Effector memory CD8-positive, alpha-beta T cell (primary cell): Measurements from ENCODE around the gene VPS13D.

Experiments
- ATAC-seq: fragments of 150-1000 bp; cut with Tn5 transposase; replicated peaks from 2 replicates; pipeline ENCODE4 v1.10.0; 2021; ENCODE audit warnings: mild to moderate bottlenecking, moderate library complexity
- DNase-seq, 3 experiments: peaks; one replicate each; pipeline ENCODE4 v3.0.0; 2021
- H3K27ac Mint-ChIP-seq, 2 donors: one replicate each; pipeline ENCODE4 v1.8.0; 2022; ENCODE audit warnings: mild to moderate bottlenecking in 2 of 2, mixed read lengths in 2 of 2, moderate library complexity in 2 of 2
- H3K27me3 Mint-ChIP-seq, 2 donors: one replicate each; pipeline ENCODE4 v1.8.0; 2022; ENCODE audit warnings: mixed read lengths in 2 of 2
- H3K36me3 Mint-ChIP-seq: one replicate; pipeline ENCODE4 v1.8.0; 2022; ENCODE audit warnings: mild to moderate bottlenecking, moderate library complexity, mixed read lengths; ENCODE audit not compliant: insufficient read depth
- H3K4me1 Mint-ChIP-seq, 2 donors: one replicate each; pipeline ENCODE4 v1.8.0; 2022; ENCODE audit warnings: low read depth in 2 of 2, mixed read lengths in 2 of 2
- H3K4me3 Mint-ChIP-seq, 2 donors: one replicate each; pipeline ENCODE4 v1.8.0; 2022; ENCODE audit warnings: mild to moderate bottlenecking in 2 of 2, mixed read lengths in 2 of 2, moderate library complexity in 2 of 2
- H3K9me3 Mint-ChIP-seq, 2 donors: one replicate each; pipeline ENCODE4 v1.8.0; 2022; ENCODE audit warnings: mixed read lengths in 2 of 2

Gene VPS13D

GRCh38 chr1:12422488-12422887, 192.7 kb downstream of the VPS13D start:
- H3K36me3 Mint-ChIP-seq, result peaks cover 3% of the 10 kb centered on the region

DNA sequence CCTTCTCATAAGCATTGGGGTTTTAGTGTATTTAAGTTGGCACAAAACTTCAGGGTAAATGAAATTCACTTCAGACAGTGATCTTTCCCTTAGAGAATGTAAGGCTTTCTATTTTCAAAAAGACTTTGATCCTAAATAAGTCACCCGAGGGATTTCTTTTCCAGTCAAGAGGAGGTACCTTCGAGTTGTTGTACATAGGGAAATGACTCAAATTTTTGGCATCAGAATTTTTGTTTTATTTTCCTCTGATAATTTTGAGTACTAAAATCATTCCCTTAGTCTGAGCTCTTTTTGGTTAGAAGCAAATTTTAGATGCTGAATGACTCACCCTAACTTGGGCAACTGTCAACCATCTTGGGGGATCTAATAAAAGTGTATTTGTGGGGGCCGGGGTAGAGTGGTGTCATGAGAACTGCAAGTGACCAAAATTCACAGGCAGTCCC, 194.3 kb downstream of the VPS13D start:
- H3K27ac Mint-ChIP-seq, result peak overlapping the region in 1 of 2 donors; percentile 73

More at GRCh38 chr1:12422488-12422887, 192.7 kb downstream of the VPS13D start:
- Mint-ChIP-seq H3K9me3 (no peaks in the 10 kb centered on the region), H3K4me1 (peaks cover 7 to 15% of the 10 kb centered on the region in 2 donors), H3K27ac (peak overlapping the region in 1 of 2 donors; percentile 74), H3K27me3 (no peaks in the 10 kb centered on the region), H3K4me3 (no peak overlapping the region)
- DNase-seq, result no peak
- ATAC-seq, result no peak

GRCh38 chr1:12424793-12425192, 195.0 kb downstream of the VPS13D start:
- H3K4me3 Mint-ChIP-seq, result no peak overlapping the region
- H3K27me3 Mint-ChIP-seq, result no peaks in the 10 kb centered on the region
- no peaks in the 10 kb centered on the region for H3K36me3 Mint-ChIP-seq
- DNase-seq (no peak), ATAC-seq (no peak)
- no peaks in the 10 kb centered on the region for H3K9me3 Mint-ChIP-seq
- peak overlapping the region in 1 of 2 donors; percentile 73 for H3K27ac Mint-ChIP-seq
- H3K4me1 Mint-ChIP-seq, result peaks cover 7 to 15% of the 10 kb centered on the region in 2 donors

More for the DNA sequence above, 194.3 kb downstream of the VPS13D start:
- no peaks in the 10 kb centered on the region for H3K36me3 Mint-ChIP-seq
- peaks cover 7 to 15% of the 10 kb centered on the region in 2 donors for H3K4me1 Mint-ChIP-seq
- ATAC-seq (no peak), DNase-seq (no peak)
- H3K4me3 Mint-ChIP-seq, result no peak overlapping the region
- H3K9me3 Mint-ChIP-seq, result no peaks in the 10 kb centered on the region
- H3K27me3 Mint-ChIP-seq, result no peaks in the 10 kb centered on the region

GRCh38 chr1:12426030-12426429, 196.2 kb downstream of the VPS13D start:
- H3K36me3 Mint-ChIP-seq, result no peaks in the 10 kb centered on the region
- DNase-seq, result no peak
- no peaks in the 10 kb centered on the region for H3K9me3 Mint-ChIP-seq
- no peaks in the 10 kb centered on the region for H3K27me3 Mint-ChIP-seq
- H3K4me3 Mint-ChIP-seq, result no peak overlapping the region
- ATAC-seq, result no peak
- H3K27ac Mint-ChIP-seq, result no peak overlapping the region
- H3K4me1 Mint-ChIP-seq, result peaks cover 6 to 14% of the 10 kb centered on the region in 2 donors

DNA sequence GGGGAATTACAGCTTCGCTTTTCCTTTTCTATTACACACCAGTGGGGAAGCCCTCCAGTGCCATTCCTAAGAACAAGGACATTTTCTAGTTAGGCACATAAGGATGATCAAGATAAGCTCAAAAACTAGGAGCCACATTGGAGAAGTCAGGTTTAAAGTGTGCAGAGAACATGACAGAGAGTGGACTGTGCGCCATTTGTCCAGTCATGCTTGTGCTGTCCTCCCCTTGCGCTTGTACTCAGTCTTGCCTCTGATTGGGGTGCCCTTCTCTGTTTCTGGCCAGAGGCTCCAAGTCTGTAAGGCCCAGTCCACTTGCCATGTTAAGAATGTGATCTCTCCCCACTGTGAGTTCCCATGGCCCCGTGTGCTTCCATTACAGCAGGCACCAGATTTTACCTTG, 198.5 kb downstream of the VPS13D start:
- Mint-ChIP-seq H3K4me3 (no peak overlapping the region), H3K9me3 (no peaks in the 10 kb centered on the region), H3K36me3 (no peaks in the 10 kb centered on the region), H3K27me3 (no peaks in the 10 kb centered on the region), H3K4me1 (peaks cover 6 to 10% of the 10 kb centered on the region in 2 donors), H3K27ac (no peak overlapping the region)
- ATAC-seq (no peak), DNase-seq (no peak)

DNA sequence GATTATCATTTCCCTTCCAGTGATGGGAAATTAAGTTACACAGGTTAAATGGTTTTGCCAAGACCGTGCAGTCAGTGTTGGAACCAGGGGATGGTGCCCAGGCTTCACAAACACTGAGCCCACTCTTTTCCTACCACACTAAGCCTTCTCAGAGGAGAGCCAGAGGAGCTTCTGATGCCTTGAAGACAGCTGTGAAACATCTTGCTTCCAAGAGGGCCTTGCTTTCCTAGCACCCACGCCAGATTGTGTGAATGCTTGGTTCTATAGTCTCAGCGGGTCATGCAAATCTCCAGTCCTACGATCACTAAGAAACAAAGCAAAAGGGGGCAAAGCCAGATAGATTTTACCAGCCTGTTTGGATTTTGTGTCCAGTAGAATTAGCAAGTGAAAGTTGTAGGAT, 200.7 kb downstream of the VPS13D start:
- H3K27me3 Mint-ChIP-seq, result no peaks in the 10 kb centered on the region
- ATAC-seq, result no peak
- no peak overlapping the region for H3K27ac Mint-ChIP-seq
- H3K4me3 Mint-ChIP-seq, result no peak overlapping the region
- no peaks in the 10 kb centered on the region for H3K36me3 Mint-ChIP-seq
- H3K4me1 Mint-ChIP-seq, result peaks cover 27% of the 10 kb centered on the region in 2 donors
- no peak for DNase-seq
- no peaks in the 10 kb centered on the region for H3K9me3 Mint-ChIP-seq

DNA sequence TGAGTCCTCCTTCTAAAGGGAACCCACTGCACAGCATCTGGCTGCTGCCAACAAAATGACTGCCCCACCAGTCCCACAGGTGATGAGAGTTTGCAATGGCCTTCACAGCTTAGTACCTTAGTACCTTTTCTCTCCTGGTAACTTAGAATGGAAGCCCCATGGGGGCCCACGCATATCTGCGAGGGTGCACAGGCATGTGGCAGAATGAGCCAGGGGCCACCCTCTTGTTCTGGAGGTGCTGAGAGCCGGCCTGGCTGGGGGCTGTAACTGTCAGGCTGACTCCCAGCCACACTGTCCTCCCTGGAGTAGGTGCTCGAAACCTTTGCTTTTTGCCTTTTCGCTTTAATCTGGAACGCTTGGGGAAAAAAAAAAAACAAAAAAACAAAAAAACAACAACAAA, 203.1 kb downstream of the VPS13D start:
- Mint-ChIP-seq H3K27ac (peak overlapping the region; percentile 75 to 95), H3K4me1 (peaks cover 43 to 48% of the 10 kb centered on the region in 2 donors)

GRCh38 chr1:12433323-12434053, 203.7 kb downstream of the VPS13D start:
- H3K27me3 Mint-ChIP-seq, result no peaks in the 10 kb centered on the region
- peak overlapping the region; percentile 75 to 95 for H3K27ac Mint-ChIP-seq
- no peak for DNase-seq
- H3K4me3 Mint-ChIP-seq, result peak overlapping the region; percentile 76 to 80
- H3K4me1 Mint-ChIP-seq, result peaks cover 49 to 54% of the 10 kb centered on the region in 2 donors
- H3K9me3 Mint-ChIP-seq, result no peaks in the 10 kb centered on the region
- peaks cover 3% of the 10 kb centered on the region for H3K36me3 Mint-ChIP-seq
- ATAC-seq, result no peak

More for the DNA sequence above, 203.1 kb downstream of the VPS13D start:
- H3K27me3 Mint-ChIP-seq, result no peaks in the 10 kb centered on the region
- peak overlapping the region in 1 of 2 donors; percentile 22 for H3K4me3 Mint-ChIP-seq
- ATAC-seq (no peak), DNase-seq (no peak)
- H3K9me3 Mint-ChIP-seq, result no peaks in the 10 kb centered on the region
- H3K36me3 Mint-ChIP-seq, result no peaks in the 10 kb centered on the region

DNA sequence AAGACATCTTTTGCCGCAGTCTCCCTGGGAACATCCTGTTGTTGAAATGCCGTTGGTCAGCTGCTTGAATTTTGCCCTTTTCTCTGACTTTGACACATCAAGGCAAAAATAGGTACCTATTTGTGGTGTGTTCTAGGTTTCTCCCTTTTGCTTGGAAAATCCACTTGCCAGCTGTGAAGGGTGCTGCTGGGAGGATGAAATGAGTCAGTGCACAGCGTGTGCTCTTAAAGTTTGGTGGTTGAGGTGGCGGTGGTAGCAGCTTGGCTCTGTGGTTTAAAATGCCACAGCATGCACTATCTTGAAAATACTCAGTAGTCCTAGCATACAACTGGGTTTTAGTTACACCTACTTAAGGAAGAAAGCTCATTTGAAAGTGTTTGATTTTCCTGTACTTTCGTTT, 204.3 kb downstream of the VPS13D start:
- Mint-ChIP-seq H3K9me3 (no peaks in the 10 kb centered on the region), H3K4me3 (peak overlapping the region; percentile 76 to 80), H3K4me1 (peaks cover 56 to 61% of the 10 kb centered on the region in 2 donors), H3K27me3 (no peaks in the 10 kb centered on the region), H3K27ac (peak overlapping the region; percentile 75 to 95), H3K36me3 (peaks cover 4% of the 10 kb centered on the region)
- DNase-seq (peak; percentile 28 to 38 (median 29)), ATAC-seq (peak; percentile 73)

- no peak for ATAC-seq
- no peak for DNase-seq
- H3K27ac Mint-ChIP-seq, result peak overlapping the region; percentile 92 to 95
- H3K4me1 Mint-ChIP-seq, result peaks cover 60 to 66% of the 10 kb centered on the region in 2 donors
- H3K36me3 Mint-ChIP-seq, result peaks cover 4% of the 10 kb centered on the region
- no peaks in the 10 kb centered on the region for H3K27me3 Mint-ChIP-seq
- H3K9me3 Mint-ChIP-seq, result no peaks in the 10 kb centered on the region
- H3K4me3 Mint-ChIP-seq, result peak overlapping the region; percentile 76 to 80
Measured at GRCh38 chr1:12434686-12435085, 204.9 kb downstream of the VPS13D start.

GRCh38 chr1:12435639-12436344, 206.0 kb downstream of the VPS13D start:
- H3K36me3 Mint-ChIP-seq, result peaks cover 4% of the 10 kb centered on the region
- ATAC-seq (peak; percentile 51), DNase-seq (peak in 1 of 3 experiments; percentile 23)
- H3K4me1 Mint-ChIP-seq, result peaks cover 66 to 75% of the 10 kb centered on the region in 2 donors
- no peaks in the 10 kb centered on the region for H3K9me3 Mint-ChIP-seq
- H3K4me3 Mint-ChIP-seq, result peak overlapping the region; percentile 76 to 80
- H3K27me3 Mint-ChIP-seq, result no peaks in the 10 kb centered on the region
- H3K27ac Mint-ChIP-seq, result peak overlapping the region; percentile 92 to 95

- peaks cover 66 to 80% of the 10 kb centered on the region in 2 donors for H3K4me1 Mint-ChIP-seq
- H3K27ac Mint-ChIP-seq, result peak overlapping the region; percentile 92 to 95
- H3K36me3 Mint-ChIP-seq, result peaks cover 4% of the 10 kb centered on the region
- ATAC-seq (no peak), DNase-seq (no peak)
- peak overlapping the region; percentile 76 to 80 for H3K4me3 Mint-ChIP-seq
- no peaks in the 10 kb centered on the region for H3K9me3 Mint-ChIP-seq
- H3K27me3 Mint-ChIP-seq, result no peaks in the 10 kb centered on the region
Measured at GRCh38 chr1:12436345-12436658, 206.5 kb downstream of the VPS13D start.

GRCh38 chr1:12436817-12437599, 207.2 kb downstream of the VPS13D start:
- H3K4me1 Mint-ChIP-seq, result peaks cover 64 to 86% of the 10 kb centered on the region in 2 donors
- H3K36me3 Mint-ChIP-seq, result peaks cover 4% of the 10 kb centered on the region
- no peaks in the 10 kb centered on the region for H3K9me3 Mint-ChIP-seq
- H3K27me3 Mint-ChIP-seq, result no peaks in the 10 kb centered on the region
- DNase-seq (no peak), ATAC-seq (no peak)
- peak overlapping the region in 1 of 2 donors; percentile 76 for H3K4me3 Mint-ChIP-seq
- peak overlapping the region; percentile 23 to 92 for H3K27ac Mint-ChIP-seq
